Endometrial microvascular endothelial cells (primary cell): Measurements from ENCODE around the gene CATSPER2. TPM values are rescaled to one million over a fixed set of nuclear protein-coding genes. Genes with fewer than 3 reads are reported as not detected.
"Not testable (repeated sequence)": the region's sequence is repeated elsewhere in the genome, so short reads cannot be mapped to it uniquely, and the experiment has no call there.

Experiments used
- in situ Hi-C: cut with HindIII; loops from 2 replicates; pipeline ENCODE4 v1.10.0; 2017; ENCODE audit warnings: low sequenced_read_pairs, low pct_unique_long_range_greater_than_20kb; ENCODE audit errors: inconsistent ontology term
- total RNA-seq: library from RNA; depleted of rRNA; stranded (reverse); fragments of >200 nt; gene quantifications from one replicate; pipeline ENCODE4 v1.2.3, GENCODE V29; 2015; ENCODE audit errors: inconsistent ontology term

The CATSPER2 gene
- total RNA-seq, 1 donor from 2014 or later: not detected

DNA sequence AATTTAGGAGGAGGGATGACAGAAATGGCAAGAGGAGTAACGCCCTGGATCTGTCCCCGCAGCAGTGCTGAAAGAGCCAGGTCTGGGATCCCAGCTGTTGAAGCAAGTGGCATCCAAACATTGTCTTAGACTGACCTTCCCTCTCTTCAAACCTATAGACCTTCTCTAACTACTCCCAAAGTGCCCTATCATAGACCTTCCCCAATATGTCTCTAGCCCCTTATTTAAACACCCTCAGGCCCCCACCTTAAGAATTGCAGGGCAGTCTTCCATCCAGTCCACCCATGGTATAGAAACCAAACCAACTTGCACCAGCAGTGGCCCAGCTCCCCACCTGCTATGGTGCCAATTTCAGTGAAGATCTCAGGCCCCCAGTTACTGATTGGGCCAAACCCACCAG is 48.4 kb downstream of the CATSPER2 start:
- in situ Hi-C loops: not testable (repeated sequence)

DNA sequence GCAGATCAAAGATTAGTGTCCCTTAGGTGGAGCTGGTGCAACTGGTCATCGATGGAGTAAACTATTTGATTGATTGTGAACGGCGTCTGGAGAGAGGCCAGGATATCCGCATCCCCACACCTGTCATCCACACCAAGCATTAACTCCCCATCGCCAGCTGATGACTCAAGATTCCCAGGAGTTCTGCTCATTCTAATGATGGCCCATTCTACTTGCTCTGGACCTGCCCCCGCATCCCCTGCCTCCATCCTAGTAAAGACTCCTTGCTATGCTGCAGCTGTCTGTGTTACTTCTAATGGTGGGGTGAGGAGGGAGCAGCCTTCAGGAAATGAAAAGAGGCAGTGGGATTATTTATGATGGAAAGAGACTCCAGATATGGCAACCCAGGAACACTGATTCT is 49.5 kb downstream of the CATSPER2 start:
- in situ Hi-C loops: not testable (repeated sequence)

DNA sequence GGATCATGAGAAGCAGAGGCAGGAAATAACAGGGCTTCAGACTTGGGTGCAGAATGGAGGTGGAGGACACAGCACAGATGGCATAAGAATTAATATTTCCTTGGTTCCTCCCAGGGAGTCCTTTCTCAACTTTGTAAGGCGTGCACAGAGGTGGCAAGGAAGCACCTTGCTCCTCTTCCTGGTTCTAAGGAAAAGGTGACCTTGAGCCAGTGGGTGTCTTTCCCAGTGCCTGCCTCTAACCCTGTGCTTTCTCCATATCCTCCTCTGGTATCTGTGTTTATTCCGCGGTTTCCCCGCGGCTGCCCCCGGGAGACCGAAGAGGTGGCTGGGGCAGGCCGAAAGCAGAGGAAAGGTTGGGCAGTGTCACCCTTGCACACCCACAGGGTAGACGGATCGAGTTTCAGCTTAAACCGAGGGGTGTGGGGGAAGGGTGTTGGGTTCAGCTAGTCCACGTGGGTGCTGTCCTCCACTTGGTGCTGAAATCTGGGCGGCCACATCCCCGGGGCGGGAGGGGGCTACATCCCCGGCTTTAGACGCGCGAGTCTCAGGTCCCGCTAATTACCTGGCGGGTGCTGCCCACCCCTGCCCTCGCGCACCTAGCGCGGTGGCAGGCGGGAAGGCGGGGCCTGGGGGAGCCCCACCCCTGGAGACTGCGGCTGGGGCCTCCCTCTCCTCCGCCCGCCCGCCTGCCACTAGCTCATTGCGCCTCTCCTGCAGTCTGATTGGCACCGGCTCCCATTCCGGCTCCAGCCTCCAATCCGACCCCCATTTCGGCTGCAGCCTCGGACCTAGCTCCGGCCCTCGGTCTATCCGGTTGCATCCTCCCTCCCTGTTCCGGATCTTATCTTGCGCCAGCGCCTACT is 55.1 kb downstream of the CATSPER2 start, which contains the start of gene CKMT1B:
Gene CKMT1B, plus strand, starts transcription at position 700 of the 863 bp plus-strand sequence. CDS start 192 bp downstream, outside the sequence.
- in situ Hi-C loops: not testable (repeated sequence)

DNA sequence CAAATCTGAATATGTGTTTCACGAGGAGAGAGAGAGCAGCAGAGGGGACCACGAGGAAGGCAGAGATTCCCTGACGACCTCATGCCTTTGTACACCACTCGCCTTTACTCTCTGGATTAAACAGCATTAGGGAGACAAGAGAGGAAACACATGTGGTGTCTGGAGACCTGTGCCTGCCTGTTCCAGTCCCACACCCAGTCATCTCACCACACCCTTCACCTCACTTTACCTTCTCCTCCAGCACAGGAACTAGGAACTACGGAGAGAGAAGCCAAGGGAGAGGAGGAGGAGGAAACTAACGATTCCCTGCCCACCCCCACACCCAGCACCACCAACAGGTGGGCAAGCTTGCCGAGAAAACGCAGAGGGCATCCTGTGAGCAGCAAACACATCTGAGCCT is 55.8 kb downstream of the CATSPER2 start:
- in situ Hi-C loops: not testable (repeated sequence)

DNA sequence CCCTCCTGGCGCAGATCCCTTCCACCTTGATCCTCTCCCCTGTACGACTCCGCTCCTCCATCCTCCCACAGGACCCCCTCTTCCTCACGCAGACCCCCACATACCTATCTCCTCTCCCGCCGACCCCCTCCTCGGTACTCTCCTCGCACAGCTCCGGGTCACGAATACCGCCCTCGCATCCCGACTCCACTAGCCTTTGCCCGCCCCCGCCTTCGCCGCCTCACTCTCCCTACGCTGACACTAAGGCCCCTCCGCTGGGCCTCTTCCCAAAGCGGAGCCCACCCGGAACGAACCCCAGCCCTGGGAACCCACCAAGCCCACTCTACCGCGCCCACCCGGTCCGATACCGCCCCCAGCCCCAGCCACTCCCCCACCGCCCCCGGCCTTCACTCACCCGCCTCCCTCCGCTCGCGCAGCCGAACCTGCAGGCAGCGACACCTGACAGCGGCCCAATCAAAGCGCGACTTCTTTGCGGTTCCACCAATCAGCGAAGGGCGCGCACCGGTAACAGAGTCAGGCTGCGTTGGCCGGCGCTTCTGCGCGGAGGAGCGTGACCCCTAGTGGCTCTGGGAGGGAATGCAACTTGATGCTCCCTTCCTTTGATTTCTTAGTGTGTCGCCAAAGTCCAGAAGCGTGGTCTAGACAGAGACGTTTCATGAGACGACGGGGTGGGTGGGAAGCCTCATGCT is 58.7 kb downstream of the CATSPER2 start, which contains the start of gene PPIP5K1:
Gene PPIP5K1, minus strand, starts transcription at position 431 of the 689 bp plus-strand sequence. CDS start 5,704 bp downstream, outside the sequence.
- in situ Hi-C loops: not testable (repeated sequence)

Other genes starting within 250 kb of the CATSPER2 start
- gene TP53BP1, start 155.7 kb downstream of the CATSPER2 start, total RNA-seq: 41.0 TPM
- 12.7 TPM for gene MAP1A, start 131.2 kb downstream of the CATSPER2 start, total RNA-seq
- 30.3 TPM for gene PPIP5K1, start 58.6 kb downstream of the CATSPER2 start, total RNA-seq
- not detected for gene CKMT1B, start 54.8 kb downstream of the CATSPER2 start, total RNA-seq
- not detected for gene STRC, start 30.0 kb downstream of the CATSPER2 start, total RNA-seq
- not detected for gene CKMT1A, start 45.0 kb upstream of the CATSPER2 start, total RNA-seq
- gene PDIA3, start 97.6 kb upstream of the CATSPER2 start, total RNA-seq: 340 TPM
- 1.3 TPM for gene ELL3, start 128.1 kb upstream of the CATSPER2 start, total RNA-seq
- 424 TPM for gene SERF2, start 143.5 kb upstream of the CATSPER2 start, total RNA-seq
- not detected for gene SERINC4, start 151.4 kb upstream of the CATSPER2 start, total RNA-seq
- 16.1 TPM for gene HYPK, start 151.8 kb upstream of the CATSPER2 start, total RNA-seq
- gene MFAP1, start 175.8 kb upstream of the CATSPER2 start, total RNA-seq: 17.7 TPM
- 20.0 TPM for gene WDR76, start 178.2 kb upstream of the CATSPER2 start, total RNA-seq